ENCODE results near the gene PRKN.

DNA sequence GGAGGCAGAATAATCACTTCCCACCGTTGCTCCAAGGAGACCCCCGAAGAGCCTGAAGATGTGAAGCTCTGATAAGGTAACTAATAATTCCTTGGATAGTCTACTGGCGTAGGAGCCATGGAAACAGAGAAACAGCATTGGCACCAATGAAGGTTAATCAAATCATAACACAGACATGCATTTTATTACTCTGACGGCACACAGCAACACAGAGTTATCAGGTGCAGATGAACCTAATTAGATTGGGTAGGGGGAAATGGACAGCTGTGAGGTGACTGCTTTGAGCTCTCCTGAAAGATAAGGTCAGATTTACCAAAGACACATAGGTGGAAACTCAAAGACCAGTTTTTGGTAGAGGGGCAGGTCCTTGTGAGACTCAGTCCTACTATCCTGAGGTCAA is 909.7 kb downstream of the PRKN start:
- TF ChIP-seq, protein P1, sequence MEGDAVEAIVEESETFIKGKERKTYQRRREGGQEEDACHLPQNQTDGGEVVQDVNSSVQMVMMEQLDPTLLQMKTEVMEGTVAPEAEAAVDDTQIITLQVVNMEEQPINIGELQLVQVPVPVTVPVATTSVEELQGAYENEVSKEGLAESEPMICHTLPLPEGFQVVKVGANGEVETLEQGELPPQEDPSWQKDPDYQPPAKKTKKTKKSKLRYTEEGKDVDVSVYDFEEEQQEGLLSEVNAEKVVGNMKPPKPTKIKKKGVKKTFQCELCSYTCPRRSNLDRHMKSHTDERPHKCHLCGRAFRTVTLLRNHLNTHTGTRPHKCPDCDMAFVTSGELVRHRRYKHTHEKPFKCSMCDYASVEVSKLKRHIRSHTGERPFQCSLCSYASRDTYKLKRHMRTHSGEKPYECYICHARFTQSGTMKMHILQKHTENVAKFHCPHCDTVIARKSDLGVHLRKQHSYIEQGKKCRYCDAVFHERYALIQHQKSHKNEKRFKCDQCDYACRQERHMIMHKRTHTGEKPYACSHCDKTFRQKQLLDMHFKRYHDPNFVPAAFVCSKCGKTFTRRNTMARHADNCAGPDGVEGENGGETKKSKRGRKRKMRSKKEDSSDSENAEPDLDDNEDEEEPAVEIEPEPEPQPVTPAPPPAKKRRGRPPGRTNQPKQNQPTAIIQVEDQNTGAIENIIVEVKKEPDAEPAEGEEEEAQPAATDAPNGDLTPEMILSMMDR (IDR thresholded peaks at IDR 0.05) = no peak
- TF ChIP-seq, protein P2, sequence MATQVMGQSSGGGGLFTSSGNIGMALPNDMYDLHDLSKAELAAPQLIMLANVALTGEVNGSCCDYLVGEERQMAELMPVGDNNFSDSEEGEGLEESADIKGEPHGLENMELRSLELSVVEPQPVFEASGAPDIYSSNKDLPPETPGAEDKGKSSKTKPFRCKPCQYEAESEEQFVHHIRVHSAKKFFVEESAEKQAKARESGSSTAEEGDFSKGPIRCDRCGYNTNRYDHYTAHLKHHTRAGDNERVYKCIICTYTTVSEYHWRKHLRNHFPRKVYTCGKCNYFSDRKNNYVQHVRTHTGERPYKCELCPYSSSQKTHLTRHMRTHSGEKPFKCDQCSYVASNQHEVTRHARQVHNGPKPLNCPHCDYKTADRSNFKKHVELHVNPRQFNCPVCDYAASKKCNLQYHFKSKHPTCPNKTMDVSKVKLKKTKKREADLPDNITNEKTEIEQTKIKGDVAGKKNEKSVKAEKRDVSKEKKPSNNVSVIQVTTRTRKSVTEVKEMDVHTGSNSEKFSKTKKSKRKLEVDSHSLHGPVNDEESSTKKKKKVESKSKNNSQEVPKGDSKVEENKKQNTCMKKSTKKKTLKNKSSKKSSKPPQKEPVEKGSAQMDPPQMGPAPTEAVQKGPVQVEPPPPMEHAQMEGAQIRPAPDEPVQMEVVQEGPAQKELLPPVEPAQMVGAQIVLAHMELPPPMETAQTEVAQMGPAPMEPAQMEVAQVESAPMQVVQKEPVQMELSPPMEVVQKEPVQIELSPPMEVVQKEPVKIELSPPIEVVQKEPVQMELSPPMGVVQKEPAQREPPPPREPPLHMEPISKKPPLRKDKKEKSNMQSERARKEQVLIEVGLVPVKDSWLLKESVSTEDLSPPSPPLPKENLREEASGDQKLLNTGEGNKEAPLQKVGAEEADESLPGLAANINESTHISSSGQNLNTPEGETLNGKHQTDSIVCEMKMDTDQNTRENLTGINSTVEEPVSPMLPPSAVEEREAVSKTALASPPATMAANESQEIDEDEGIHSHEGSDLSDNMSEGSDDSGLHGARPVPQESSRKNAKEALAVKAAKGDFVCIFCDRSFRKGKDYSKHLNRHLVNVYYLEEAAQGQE (IDR thresholded peaks at IDR 0.05; ENCODE audit: insufficient read depth in 1 of 2, low read depth in 2 of 2, low read length in 1 of 2) = no peak
- TF ChIP-seq SIN3A (IDR thresholded peaks at IDR 0.05; ENCODE audit: borderline replicate concordance, insufficient read depth, low read depth, low read length) = no peak
- no peak for TF ChIP-seq POLR2AphosphoS5 (IDR thresholded peaks at IDR 0.05; ENCODE audit: low read depth, low read length)
- no peak for TF ChIP-seq TCF7L2 (IDR thresholded peaks at IDR 0.05; ENCODE audit: low read depth, low read length)
